Measurements from ENCODE around the gene SOX18. TPM values are rescaled to one million over a fixed set of nuclear protein-coding genes. Genes with fewer than 3 reads are reported as not detected.
A peak's percentile ranks its signal among the peaks of the same experiment; 100 is the strongest.

The SOX18 gene
- total RNA-seq, 4 donors from 2014 or later = 4.4 to 13.3 (median 7.1) TPM

DNA sequence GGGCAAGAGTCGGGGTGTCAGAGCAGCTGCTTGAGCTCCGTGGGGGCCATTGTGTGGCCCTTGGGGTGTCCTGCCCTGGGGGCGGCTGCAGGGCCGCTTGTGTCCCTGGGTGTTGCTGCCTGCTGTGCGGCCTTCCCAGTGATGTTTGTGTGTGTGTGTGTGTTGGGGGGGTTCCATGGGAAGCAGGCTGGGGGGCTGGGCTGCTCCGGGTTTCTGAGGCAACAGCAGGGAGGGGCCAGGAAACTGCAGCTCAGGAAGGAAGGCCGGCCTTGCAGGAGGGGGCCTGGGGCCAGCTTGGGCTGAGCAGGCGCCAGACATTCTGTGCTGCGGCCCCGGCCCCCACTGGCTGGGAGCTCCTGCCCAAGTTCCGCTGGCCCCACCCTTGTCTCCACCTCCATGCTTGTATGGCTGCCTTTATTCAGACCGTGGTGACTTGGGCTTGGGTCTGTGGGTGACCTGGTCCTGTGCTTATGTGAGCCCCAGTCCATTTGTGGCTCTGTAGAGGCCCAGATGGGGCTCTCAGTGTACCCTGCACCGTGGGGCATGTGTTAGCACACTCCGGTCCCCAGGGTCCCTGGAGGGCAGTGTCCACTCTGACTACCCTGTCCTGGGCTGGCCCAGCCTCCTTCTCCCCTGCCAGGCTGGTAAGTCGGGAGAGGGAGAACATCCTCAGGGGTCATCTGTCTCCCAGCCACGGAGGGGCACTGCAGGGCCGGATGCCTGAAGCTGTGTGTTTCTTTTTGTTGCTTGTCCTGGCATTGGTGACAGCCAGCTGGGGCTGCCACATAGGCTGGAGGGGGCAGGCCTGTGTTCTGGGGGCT lies 4.6 kb upstream of the SOX18 start:
- WGBS, 2 donors (ENCODE audit: low coverage in 1 of 2) = 40 to 55% methylated on average over 2 of the region's 17 CpGs
- peaks cover 92% of the 10 kb centered on the region for H3K27me3 ChIP-seq
- H3K27ac ChIP-seq = peak overlapping the region in 3 of 4 donors; percentile 68 to 76 (median 75)
- H3K36me3 ChIP-seq = no peaks in the 10 kb centered on the region
- peak; percentile 42 for ATAC-seq
- no peak overlapping the region for H3K4me3 ChIP-seq
- TF ChIP-seq POLR2A (IDR thresholded peaks at IDR 0.05) (peak in 1 of 2 donors; percentile 25), POLR2AphosphoS5 (IDR thresholded peaks at IDR 0.05) (no peak), EP300 (IDR thresholded peaks at IDR 0.05) (no peak)
- TF ChIP-seq, protein P1, sequence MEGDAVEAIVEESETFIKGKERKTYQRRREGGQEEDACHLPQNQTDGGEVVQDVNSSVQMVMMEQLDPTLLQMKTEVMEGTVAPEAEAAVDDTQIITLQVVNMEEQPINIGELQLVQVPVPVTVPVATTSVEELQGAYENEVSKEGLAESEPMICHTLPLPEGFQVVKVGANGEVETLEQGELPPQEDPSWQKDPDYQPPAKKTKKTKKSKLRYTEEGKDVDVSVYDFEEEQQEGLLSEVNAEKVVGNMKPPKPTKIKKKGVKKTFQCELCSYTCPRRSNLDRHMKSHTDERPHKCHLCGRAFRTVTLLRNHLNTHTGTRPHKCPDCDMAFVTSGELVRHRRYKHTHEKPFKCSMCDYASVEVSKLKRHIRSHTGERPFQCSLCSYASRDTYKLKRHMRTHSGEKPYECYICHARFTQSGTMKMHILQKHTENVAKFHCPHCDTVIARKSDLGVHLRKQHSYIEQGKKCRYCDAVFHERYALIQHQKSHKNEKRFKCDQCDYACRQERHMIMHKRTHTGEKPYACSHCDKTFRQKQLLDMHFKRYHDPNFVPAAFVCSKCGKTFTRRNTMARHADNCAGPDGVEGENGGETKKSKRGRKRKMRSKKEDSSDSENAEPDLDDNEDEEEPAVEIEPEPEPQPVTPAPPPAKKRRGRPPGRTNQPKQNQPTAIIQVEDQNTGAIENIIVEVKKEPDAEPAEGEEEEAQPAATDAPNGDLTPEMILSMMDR (IDR thresholded peaks at IDR 0.05) = no peak
- H3K4me1 ChIP-seq = peaks cover 0 to 25% (median 5%) of the 10 kb centered on the region in 3 donors
- no peaks in the 10 kb centered on the region for H3K9me3 ChIP-seq

DNA sequence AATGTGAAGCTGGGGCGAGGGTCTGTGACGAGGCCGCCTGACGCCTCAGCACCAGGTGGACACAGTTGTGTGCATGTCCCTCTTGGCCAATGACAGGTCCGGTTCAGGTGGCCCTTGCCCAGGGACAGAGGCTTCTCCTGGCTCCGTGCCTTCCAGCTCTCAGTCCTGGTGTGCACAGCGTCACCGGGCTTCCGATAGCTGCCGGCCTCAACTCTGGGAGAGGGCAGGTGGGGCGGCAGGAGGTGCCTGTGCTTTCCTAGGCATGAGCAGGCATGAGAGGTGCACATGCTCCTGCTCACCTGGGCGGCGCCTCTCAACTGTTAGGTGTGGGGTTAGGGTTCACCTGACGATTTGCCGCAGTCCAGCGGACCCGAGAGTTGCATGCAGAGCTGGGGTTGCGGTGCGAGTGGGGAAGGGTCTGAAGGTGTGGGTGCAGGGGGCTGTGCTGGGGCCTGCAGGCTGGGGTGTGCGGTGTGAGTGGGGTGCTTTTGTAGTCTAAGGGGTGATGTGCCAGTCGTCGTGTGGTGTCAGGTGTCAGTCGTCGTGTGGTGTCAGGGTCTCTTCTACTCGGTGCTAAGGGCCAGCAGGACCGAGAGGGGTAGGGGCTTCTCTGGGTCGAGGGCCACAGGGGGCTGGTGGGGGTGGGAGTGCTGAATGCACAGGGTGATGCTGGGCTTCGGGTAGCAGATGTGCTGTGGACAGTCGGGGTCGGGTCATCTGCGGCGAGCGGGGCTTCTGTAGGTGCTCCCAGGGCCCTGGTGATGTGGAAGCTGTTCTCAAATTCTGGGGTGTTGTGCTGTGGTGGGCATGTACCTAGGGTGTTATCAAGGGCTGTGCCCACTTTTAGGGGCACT lies 3.8 kb upstream of the SOX18 start:
- no peak for ATAC-seq
- Histone ChIP-seq H3K4me1 (peaks cover 0 to 32% (median 5%) of the 10 kb centered on the region in 3 donors), H3K4me3 (no peak overlapping the region), H3K27me3 (peaks cover 98% of the 10 kb centered on the region), H3K27ac (peak overlapping the region in 3 of 4 donors; percentile 68 to 76 (median 75)), H3K36me3 (no peaks in the 10 kb centered on the region), H3K9me3 (no peaks in the 10 kb centered on the region)
- WGBS, 2 donors (ENCODE audit: low coverage in 1 of 2) = 42% methylated on average over 5 of the region's 33 CpGs; no CpG with 5 or more reads in 1 of the 2 donors
- TF ChIP-seq POLR2A (IDR thresholded peaks at IDR 0.05) = no peak
- TF ChIP-seq POLR2AphosphoS5 (IDR thresholded peaks at IDR 0.05) = no peak
- TF ChIP-seq, protein P1 (IDR thresholded peaks at IDR 0.05) = no peak
- no peak for TF ChIP-seq EP300 (IDR thresholded peaks at IDR 0.05)

DNA sequence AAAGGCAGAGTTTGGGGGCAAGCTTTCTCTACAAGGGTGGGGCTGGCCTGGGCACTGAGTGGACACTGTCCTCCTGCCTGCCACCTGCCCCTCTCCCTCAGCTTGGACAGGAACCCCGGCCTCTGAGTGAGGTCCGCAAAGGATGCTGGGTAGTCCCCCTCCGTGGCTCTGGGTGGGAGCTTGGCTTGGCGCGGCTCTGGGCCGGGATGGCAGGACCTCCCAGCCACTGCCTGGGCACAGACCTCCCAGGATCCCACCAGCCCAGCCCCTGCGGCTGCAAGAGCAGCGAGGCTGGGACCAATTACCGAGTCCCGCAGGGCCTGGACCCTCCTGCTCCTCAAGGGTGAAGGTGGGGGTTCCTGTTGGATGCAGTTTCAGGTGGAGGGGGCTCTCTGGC lies 2.9 kb upstream of the SOX18 start:
- no peak for ATAC-seq
- no peaks in the 10 kb centered on the region for H3K9me3 ChIP-seq
- TF ChIP-seq POLR2AphosphoS5 (IDR thresholded peaks at IDR 0.05) (no peak), EP300 (IDR thresholded peaks at IDR 0.05) (no peak), POLR2A (IDR thresholded peaks at IDR 0.05) (no peak)
- TF ChIP-seq, protein P1 (IDR thresholded peaks at IDR 0.05) = no peak
- peaks cover 98% of the 10 kb centered on the region for H3K27me3 ChIP-seq
- H3K27ac ChIP-seq = peak overlapping the region in 3 of 4 donors; percentile 68 to 76 (median 75)
- no CpG with 5 or more reads among the region's 10 CpGs for WGBS, 2 donors (ENCODE audit: low coverage in 1 of 2)
- no peak overlapping the region for H3K4me3 ChIP-seq
- H3K4me1 ChIP-seq = peaks cover 0 to 28% (median 5%) of the 10 kb centered on the region in 3 donors
- no peaks in the 10 kb centered on the region for H3K36me3 ChIP-seq

DNA sequence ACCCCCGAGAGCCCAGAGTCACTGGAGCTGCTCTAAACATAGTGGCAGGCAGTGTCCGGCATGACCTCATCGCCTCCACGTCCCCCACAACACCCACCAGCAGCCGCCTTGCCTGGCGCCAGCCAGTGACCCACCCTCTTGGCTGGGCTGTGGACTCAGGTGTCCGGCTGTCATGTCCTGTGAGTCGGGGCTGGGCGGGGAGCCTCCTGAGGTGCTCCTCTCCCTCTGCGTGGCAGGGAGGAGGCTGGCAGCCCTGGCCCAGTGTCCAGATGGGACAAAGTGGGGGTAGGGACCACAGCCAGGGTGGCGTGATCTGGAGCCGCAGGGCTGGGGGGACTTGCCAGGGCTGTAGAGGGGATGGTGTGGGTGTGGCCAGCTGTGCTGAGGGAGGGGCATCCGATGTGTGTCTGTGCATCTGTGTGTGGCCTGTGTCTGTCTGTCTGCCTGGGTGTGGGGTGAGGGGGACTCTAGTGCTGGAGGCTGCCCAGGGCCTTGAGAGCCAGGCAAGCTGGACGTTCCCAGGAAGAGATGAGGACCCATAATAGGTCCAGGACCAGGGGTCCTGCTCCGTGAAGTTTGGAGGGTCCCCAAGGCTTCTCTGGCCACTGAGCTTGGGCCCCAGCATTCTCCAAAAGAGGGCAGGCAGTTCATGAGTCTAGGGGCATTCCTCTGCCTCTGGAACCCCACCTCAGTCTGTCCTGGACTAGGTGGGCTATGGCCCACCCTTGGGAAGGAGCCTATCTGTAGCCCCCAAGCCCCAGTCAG lies 2.3 kb upstream of the SOX18 start:
- no peak for TF ChIP-seq POLR2AphosphoS5 (IDR thresholded peaks at IDR 0.05)
- no peak for TF ChIP-seq POLR2A (IDR thresholded peaks at IDR 0.05)
- TF ChIP-seq EP300 (IDR thresholded peaks at IDR 0.05) = no peak
- TF ChIP-seq, protein P1 (IDR thresholded peaks at IDR 0.05) = no peak
- H3K27ac ChIP-seq = peak overlapping the region in 3 of 4 donors; percentile 68 to 76 (median 75)
- ATAC-seq = peak; percentile 61
- no peaks in the 10 kb centered on the region for H3K9me3 ChIP-seq
- peaks cover 98% of the 10 kb centered on the region for H3K27me3 ChIP-seq
- H3K4me3 ChIP-seq = no peak overlapping the region
- H3K36me3 ChIP-seq = no peaks in the 10 kb centered on the region
- 100% methylated on average over 1 of the region's 15 CpGs; no CpG with 5 or more reads in 1 of the 2 donors for WGBS, 2 donors (ENCODE audit: low coverage in 1 of 2)
- peaks cover 0 to 25% (median 5%) of the 10 kb centered on the region in 3 donors for H3K4me1 ChIP-seq

Measured in gastroesophageal sphincter (tissue), 4 donors.